Smooth muscle cell (in vitro differentiated cells): ENCODE data around the gene DTX3. TPM values are rescaled to one million over a fixed set of nuclear protein-coding genes. Genes with fewer than 3 reads are reported as not detected.
"Not testable (repeated sequence)": the region's sequence is repeated elsewhere in the genome, so short reads cannot be mapped to it uniquely, and the experiment has no call there.

Source experiments
- DNase-seq: peaks from one replicate; lab custom pipeline; 2025; ENCODE audit not compliant: unreplicated experiment; lab: John Stamatoyannopoulos, UW
- H2AFZ ChIP-seq: fragments of 200-600 bp; sonication (generic); 2 replicates; pipeline ENCODE4 v1.6.0; 2016; ENCODE audit warnings: antibody characterized with exemption, low read depth, mild to moderate bottlenecking
- H3F3A ChIP-seq: fragments of 200-600 bp; sonication (generic); 2 replicates; pipeline ENCODE4 v1.6.0; 2017; ENCODE audit warnings: antibody characterized with exemption, low read depth
- H3K27ac ChIP-seq: fragments of 200-600 bp; sonication (generic); 2 replicates; pipeline ENCODE4 v1.5.1; 2016; ENCODE audit warnings: low read depth, mild to moderate bottlenecking
- H3K27me3 ChIP-seq: fragments of 200-600 bp; sonication (generic); 2 replicates; pipeline ENCODE4 v1.6.1; 2016; ENCODE audit warnings: low read depth, mild to moderate bottlenecking
- H3K36me3 ChIP-seq: fragments of 200-600 bp; sonication (generic); 2 replicates; pipeline ENCODE4 v1.5.1; 2016; ENCODE audit warnings: low read depth
- H3K4me1 ChIP-seq: fragments of 200-600 bp; sonication (generic); 2 replicates; pipeline ENCODE4 v1.5.1; 2016; ENCODE audit warnings: low read depth
- H3K4me2 ChIP-seq: fragments of 200-600 bp; sonication (generic); 2 replicates; pipeline ENCODE4 v1.6.0; 2016; ENCODE audit warnings: mild to moderate bottlenecking
- H3K4me3 ChIP-seq: fragments of 200-600 bp; sonication (generic); 2 replicates; pipeline ENCODE4 v1.5.1; 2016; ENCODE audit warnings: mild to moderate bottlenecking
- H3K79me2 ChIP-seq: fragments of 200-600 bp; sonication (generic); 2 replicates; pipeline ENCODE4 v1.6.0; 2016; ENCODE audit warnings: low read depth, mild to moderate bottlenecking
- H3K9ac ChIP-seq: fragments of 200-600 bp; sonication (generic); 2 replicates; pipeline ENCODE4 v1.6.0; 2016; ENCODE audit warnings: low read depth
- H3K9me3 ChIP-seq: fragments of 200-600 bp; sonication (generic); replicated peaks from 2 replicates; pipeline ENCODE4 v1.5.1; 2016; ENCODE audit warnings: low read depth
- H4K20me1 ChIP-seq: fragments of 200-600 bp; sonication (generic); 2 replicates; pipeline ENCODE4 v1.6.0; 2016; ENCODE audit warnings: low read depth
- WGBS: methylation state at CpG from one replicate; pipeline ENCODE4 v1.1.7; 2016; ENCODE audit warnings: low lambda C conversion rate; 5-methylcytosine and 5-hydroxymethylcytosine counted together
- polyA plus RNA-seq: library from polyadenylated mRNA; unstranded; fragments of >200 nt; fragmentation: Nextera tagmentation; extraction: Ambion mirVana; gene quantifications from 2 replicates; pipeline ENCODE4 v1.2.1, GENCODE V29; 2016
- total RNA-seq: library from RNA; depleted of rRNA; stranded (reverse); fragments of >200 nt; gene quantifications from 2 replicates; pipeline ENCODE4 v1.2.3, GENCODE V29; 2014
- TF ChIP-seq, protein P1 (sequence below): fragments of 200-600 bp; sonication (generic); IDR thresholded peaks from 2 replicates; pipeline ENCODE4 v1.5.1; 2017; ENCODE audit warnings: borderline replicate concordance, mild to moderate bottlenecking, antibody characterized with exemption; ENCODE audit not compliant: insufficient read depth, poor library complexity, severe bottlenecking

DTX3 gene
- total and polyA plus RNA-seq, 2 experiments from 2014 or later = 29.4 to 43.0 TPM

DNA sequence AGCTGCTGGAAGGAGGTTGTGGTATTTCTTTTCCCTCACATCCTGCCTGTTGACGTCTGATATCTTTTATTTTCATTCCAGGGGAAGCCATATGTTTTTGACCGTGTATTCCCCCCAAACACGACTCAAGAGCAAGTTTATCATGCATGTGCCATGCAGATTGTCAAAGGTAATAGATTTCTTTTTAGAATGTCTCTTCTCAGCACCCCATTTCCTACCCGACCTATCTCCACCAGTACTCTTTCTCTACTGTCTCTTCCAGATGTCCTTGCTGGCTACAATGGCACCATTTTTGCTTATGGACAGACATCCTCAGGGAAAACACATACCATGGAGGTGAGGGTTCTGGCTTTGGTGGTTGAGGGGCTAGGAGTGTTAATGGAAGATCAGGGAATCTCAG, 41.3 kb upstream of the DTX3 start:
- Histone ChIP-seq H3K4me1 (peaks cover 6% of the 10 kb centered on the region), H3K79me2 (no peaks in the 10 kb centered on the region), H3K4me2 (no peak overlapping the region), H2AFZ (no peak overlapping the region), H4K20me1 (peaks cover 31% of the 10 kb centered on the region), H3K27me3 (no peaks in the 10 kb centered on the region), H3K9ac (no peak overlapping the region), H3K4me3 (no peak overlapping the region), H3F3A (no peaks in the 10 kb centered on the region), H3K9me3 (no peaks in the 10 kb centered on the region), H3K27ac (no peak overlapping the region), H3K36me3 (no peaks in the 10 kb centered on the region)
- 67% methylated on average over 4 of the region's 4 CpGs for WGBS
- DNase-seq = no peak
- TF ChIP-seq, protein P1, sequence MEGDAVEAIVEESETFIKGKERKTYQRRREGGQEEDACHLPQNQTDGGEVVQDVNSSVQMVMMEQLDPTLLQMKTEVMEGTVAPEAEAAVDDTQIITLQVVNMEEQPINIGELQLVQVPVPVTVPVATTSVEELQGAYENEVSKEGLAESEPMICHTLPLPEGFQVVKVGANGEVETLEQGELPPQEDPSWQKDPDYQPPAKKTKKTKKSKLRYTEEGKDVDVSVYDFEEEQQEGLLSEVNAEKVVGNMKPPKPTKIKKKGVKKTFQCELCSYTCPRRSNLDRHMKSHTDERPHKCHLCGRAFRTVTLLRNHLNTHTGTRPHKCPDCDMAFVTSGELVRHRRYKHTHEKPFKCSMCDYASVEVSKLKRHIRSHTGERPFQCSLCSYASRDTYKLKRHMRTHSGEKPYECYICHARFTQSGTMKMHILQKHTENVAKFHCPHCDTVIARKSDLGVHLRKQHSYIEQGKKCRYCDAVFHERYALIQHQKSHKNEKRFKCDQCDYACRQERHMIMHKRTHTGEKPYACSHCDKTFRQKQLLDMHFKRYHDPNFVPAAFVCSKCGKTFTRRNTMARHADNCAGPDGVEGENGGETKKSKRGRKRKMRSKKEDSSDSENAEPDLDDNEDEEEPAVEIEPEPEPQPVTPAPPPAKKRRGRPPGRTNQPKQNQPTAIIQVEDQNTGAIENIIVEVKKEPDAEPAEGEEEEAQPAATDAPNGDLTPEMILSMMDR = no peak

- H2AFZ ChIP-seq = no peak overlapping the region
- TF ChIP-seq, protein P1 = no peak
- no peak overlapping the region for H3K4me3 ChIP-seq
- H3K79me2 ChIP-seq = no peaks in the 10 kb centered on the region
- H3K4me2 ChIP-seq = no peak overlapping the region
- no peak overlapping the region for H3K27ac ChIP-seq
- H3K9me3 ChIP-seq = no peaks in the 10 kb centered on the region
- H3K27me3 ChIP-seq = no peaks in the 10 kb centered on the region
- 97% methylated on average over 7 of the region's 7 CpGs for WGBS
- H3K4me1 ChIP-seq = peaks cover 6% of the 10 kb centered on the region
- no peak for DNase-seq
- no peak overlapping the region for H3K9ac ChIP-seq
- H4K20me1 ChIP-seq = peaks cover 27% of the 10 kb centered on the region
- H3K36me3 ChIP-seq = no peaks in the 10 kb centered on the region
- no peaks in the 10 kb centered on the region for H3F3A ChIP-seq
These were observed 40.4 kb upstream of the DTX3 start for GRCh38 chr12:57564178-57564740.

DNA sequence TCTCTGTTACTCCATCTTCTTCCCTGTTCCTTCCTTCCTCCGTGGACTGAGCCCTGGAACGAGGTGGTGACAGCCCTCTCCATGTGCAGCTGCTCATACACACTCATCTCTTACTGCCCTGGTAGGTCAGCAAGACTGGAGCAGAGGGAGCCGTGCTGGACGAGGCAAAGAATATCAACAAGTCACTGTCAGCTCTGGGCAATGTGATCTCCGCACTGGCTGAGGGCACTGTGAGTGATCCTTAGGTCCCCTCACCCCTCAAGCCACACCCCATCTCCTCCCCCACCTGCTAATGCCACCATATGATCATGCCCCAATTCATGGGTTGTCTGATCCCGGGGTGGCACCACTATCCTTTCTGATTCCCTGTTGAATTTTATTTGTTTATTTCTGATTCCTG, 35.8 kb upstream of the DTX3 start:
- Histone ChIP-seq H3K27me3 (no peaks in the 10 kb centered on the region), H3K4me2 (no peak overlapping the region), H3K9me3 (no peaks in the 10 kb centered on the region), H3K9ac (no peak overlapping the region), H3K27ac (no peak overlapping the region), H3K79me2 (no peaks in the 10 kb centered on the region), H3K4me1 (no peaks in the 10 kb centered on the region), H3F3A (no peaks in the 10 kb centered on the region), H3K4me3 (no peak overlapping the region), H2AFZ (no peak overlapping the region), H4K20me1 (no peaks in the 10 kb centered on the region), H3K36me3 (no peaks in the 10 kb centered on the region)
- TF ChIP-seq, protein P1 = no peak
- WGBS = 92% methylated on average over 6 of the region's 6 CpGs
- DNase-seq = no peak

GRCh38 chr12:57569858-57570257, 34.8 kb upstream of the DTX3 start:
- DNase-seq = no peak
- Histone ChIP-seq H2AFZ (no peak overlapping the region), H3K36me3 (no peaks in the 10 kb centered on the region), H3K9me3 (no peaks in the 10 kb centered on the region), H4K20me1 (no peaks in the 10 kb centered on the region), H3K9ac (no peak overlapping the region), H3K27ac (no peak overlapping the region), H3K79me2 (no peaks in the 10 kb centered on the region), H3K27me3 (no peaks in the 10 kb centered on the region), H3F3A (no peaks in the 10 kb centered on the region), H3K4me1 (no peaks in the 10 kb centered on the region), H3K4me2 (no peak overlapping the region), H3K4me3 (no peak overlapping the region)
- TF ChIP-seq, protein P1 = no peak
- WGBS = 93% methylated on average over 18 of the region's 18 CpGs

GRCh38 chr12:57570438-57570837, 34.2 kb upstream of the DTX3 start:
- H3K4me1 ChIP-seq, DNase-seq, H3K27ac ChIP-seq, H3K27me3 ChIP-seq, H3K4me2 ChIP-seq, H3K79me2 ChIP-seq, H3K9me3 ChIP-seq, H4K20me1 ChIP-seq, H3K4me3 ChIP-seq, H3F3A ChIP-seq, H3K9ac ChIP-seq, H2AFZ ChIP-seq, H3K36me3 ChIP-seq: not testable (repeated sequence)
- 97% methylated on average over 13 of the region's 13 CpGs for WGBS
